K562 (cell line): Measurements from ENCODE around the gene HEXIM2. TPM values are rescaled to one million over a fixed set of nuclear protein-coding genes. Genes with fewer than 3 reads are reported as not detected.

Experiments
- ARID4B ChIP-seq: sonication (generic); formaldehyde crosslinking; IDR thresholded peaks from 2 replicates; pipeline ENCODE4 v1.8.0; 2022; ENCODE audit warnings: mild to moderate bottlenecking, missing genetic modification reagents
- BMI1 ChIP-seq: fragments of 150-350 bp; IDR thresholded peaks from 2 replicates; pipeline ENCODE4 v1.6.1; 2014; ENCODE audit warnings: low read length
- CBFB ChIP-seq: sonication (generic); formaldehyde crosslinking; IDR thresholded peaks from 2 replicates; pipeline ENCODE4 v1.4.0; 2020; ENCODE audit warnings: mild to moderate bottlenecking, missing genetic modification reagents
- HSF4 ChIP-seq: fragments of 250-450 bp; sonication (Bioruptor Pico); IDR thresholded peaks from 2 replicates; pipeline ENCODE4 v2.1.2; 2022; ENCODE audit warnings: mild to moderate bottlenecking, moderate library complexity, borderline replicate concordance
- MECOM ChIP-seq: fragments of 250-450 bp; sonication (Bioruptor Pico); IDR thresholded peaks from 2 replicates; pipeline ENCODE4 v1.8.0; 2022; ENCODE audit warnings: inconsistent platforms
- MEF2D ChIP-seq: conservative IDR thresholded peaks from 2 replicates; pipeline ENCODE4 v1.6.1; 2016; ENCODE audit warnings: low read depth, missing genetic modification characterization, missing compliant biosample characterization
- MTA3 ChIP-seq: fragments of 450-650 bp; formaldehyde crosslinking; IDR thresholded peaks from 2 replicates; pipeline ENCODE4 v1.6.1; 2017; ENCODE audit warnings: mild to moderate bottlenecking, borderline replicate concordance
- NCOA2 ChIP-seq, 2 experiments: fragments of 450-650 bp; IDR thresholded peaks; 2 replicates each; pipeline ENCODE4 v1.6.1; 2018; ENCODE audit warnings: mild to moderate bottlenecking in 2 of 2, moderate library complexity in 1 of 2; ENCODE audit not compliant: partially characterized antibody in 2 of 2
- REST ChIP-seq, 2 experiments: fragments of 450-650 bp; formaldehyde crosslinking in 1 of 2; IDR thresholded peaks; 2 replicates each; pipeline versions ENCODE4 v1.4.0 to v1.6.1; 2014 to 2020; ENCODE audit warnings: mild to moderate bottlenecking in 2 of 2, borderline replicate concordance in 1 of 2, low read depth in 1 of 2
- SNIP1 ChIP-seq: fragments of 450-650 bp; IDR thresholded peaks from 2 replicates; pipeline ENCODE4 v1.7.1; 2017; ENCODE audit warnings: low read depth, mild to moderate bottlenecking
- ZNF3 ChIP-seq: fragments of 250-450 bp; sonication (Bioruptor Pico); IDR thresholded peaks from 2 replicates; pipeline ENCODE4 v1.5.0; 2021; ENCODE audit warnings: mild to moderate bottlenecking, moderate library complexity
- ZNF507 ChIP-seq: conservative IDR thresholded peaks from 2 replicates; pipeline ENCODE4 v1.6.1; 2017; ENCODE audit warnings: missing genetic modification characterization, missing compliant biosample characterization
- polyA plus RNA-seq, 8 experiments: library from polyadenylated mRNA; depleted of rRNA in 4 of 8; stranded (reverse) in 5 of 8; unstranded in 3 of 8; fragments of >200 nt; fragmentation: Nextera tagmentation in 2 of 8; fragmentation: Illumina TruSeq in 1 of 8; extraction: Ambion mirVana in 2 of 8; extraction: Trizol in 1 of 8; gene quantifications; 2 replicates each; pipeline versions ENCODE4 v1.2.1 to v1.2.3, GENCODE V29; 2011 to 2014; ENCODE audit warnings: inconsistent platforms in 1 of 8, missing spikeins in 1 of 8
- total RNA-seq, 7 experiments: library from RNA; depleted of rRNA in 6 of 7; stranded (reverse); fragments of >200 nt in 6 of 7; fragmentation: Illumina TruSeq in 2 of 7; extraction: Trizol in 2 of 7; gene quantifications; 2 replicates each; pipeline versions ENCODE4 v1.2.1 to v1.2.3, GENCODE V29; 2011 to 2021; ENCODE audit warnings: low replicate concordance in 1 of 7
- TF ChIP-seq, protein P1 (sequence below): sonication (generic); formaldehyde crosslinking; IDR thresholded peaks from 2 replicates; pipeline ENCODE4 v1.8.0; 2022; ENCODE audit warnings: mild to moderate bottlenecking, missing genetic modification reagents

Gene HEXIM2
- total and polyA plus RNA-seq, 9 of the 15 experiments (the other 6 are each of a cell fraction or from before 2014, with no cell fraction given): 0.69 to 3.4 (median 1.1) TPM; not detected in 2

DNA sequence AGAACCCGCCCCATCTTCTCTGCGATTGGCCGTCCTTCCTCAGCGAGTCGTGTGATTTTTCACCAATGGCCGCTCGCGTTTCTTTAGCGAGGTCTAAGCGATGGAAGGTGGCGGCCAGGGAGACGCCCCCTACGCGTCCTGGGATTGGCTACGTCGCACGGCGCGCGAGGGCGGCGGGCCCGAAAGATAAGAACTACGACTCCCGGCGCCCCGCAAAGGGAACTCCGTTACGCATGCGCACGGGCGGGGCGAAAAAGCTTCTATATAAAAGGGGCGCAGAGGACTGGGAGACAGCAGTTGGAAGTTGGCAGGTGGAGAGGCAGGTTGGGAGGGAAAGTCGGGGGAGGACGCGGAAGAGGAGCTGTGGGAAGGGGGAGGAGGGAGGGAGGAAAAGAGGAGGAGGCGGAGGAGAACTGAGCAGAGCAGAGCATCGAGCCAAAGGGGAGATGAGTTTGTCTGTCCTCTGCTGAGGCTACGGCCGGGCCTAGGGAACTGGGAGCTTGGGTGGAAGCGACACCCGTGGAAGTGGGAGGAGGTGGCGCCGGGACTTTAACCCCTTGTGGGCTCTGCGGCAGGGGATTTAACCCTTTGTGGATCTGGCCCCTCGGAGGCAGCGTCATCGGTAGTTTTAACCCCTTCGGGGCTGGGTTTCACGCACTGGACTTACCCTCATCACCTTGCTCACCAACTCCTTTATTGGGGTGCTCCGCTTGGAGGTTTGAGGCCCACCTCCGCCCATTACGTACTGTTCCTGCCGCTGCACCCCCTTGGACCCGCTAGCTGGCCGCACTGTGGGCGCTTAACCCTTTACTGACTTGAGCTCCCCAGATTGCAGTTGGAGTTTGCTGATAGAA lies 13.3 kb upstream of the HEXIM2 start, which contains the start of gene HEXIM1 (continued):
- TF ChIP-seq ZNF3 (CRISPR knock-in tag) (no peak), MTA3 (peak; percentile 99), REST (IDR thresholded peaks at IDR 0.05; ENCODE audit: borderline replicate concordance) (no peak), REST (CRISPR knock-in tag; IDR thresholded peaks at IDR 0.05; ENCODE audit: low read depth) (peak; percentile 71; the same call in 1 of the 2 replicates), MEF2D (0 out of 2 replicates have a peak, but pooled peaks have one; percentile 54), ZNF507 (tag) (no peak), MECOM (CRISPR knock-in tag) (peak; percentile 26; the same call in 1 of the 2 replicates), HSF4 (CRISPR knock-in tag) (no peak), BMI1 (0 out of 2 replicates have a peak, but pooled peaks have one; percentile 26), ARID4B (peak; percentile 50; the same call in 1 of the 2 replicates), NCOA2 (IDR thresholded peaks at IDR 0.05; ENCODE audit: partially characterized antibody in 2 of 2) (no peak), SNIP1 (peak; percentile 59; the same call in 1 of the 2 replicates), CBFB (CRISPR knock-in tag) (0 out of 2 replicates have a peak, but pooled peaks have one; percentile 51)
- TF ChIP-seq, protein P1, sequence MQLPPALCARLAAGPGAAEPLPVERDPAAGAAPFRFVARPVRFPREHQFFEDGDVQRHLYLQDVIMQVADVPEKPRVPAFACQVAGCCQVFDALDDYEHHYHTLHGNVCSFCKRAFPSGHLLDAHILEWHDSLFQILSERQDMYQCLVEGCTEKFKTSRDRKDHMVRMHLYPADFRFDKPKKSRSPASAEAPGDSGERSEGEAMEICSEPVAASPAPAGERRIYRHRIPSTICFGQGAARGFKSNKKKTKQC (CRISPR knock-in tag): peak; percentile 90
